GM21529 (cell line): ENCODE results near the gene SYMPK.
"Not testable (repeated sequence)": the region's sequence is repeated elsewhere in the genome, so short reads cannot be mapped to it uniquely, and the experiment has no call there.

Experiments used
- ATAC-seq: cut with Tn5 transposase; IDR thresholded peaks from one replicate; pipeline ENCODE4 v1.9.1; 2021; ENCODE audit not compliant: unreplicated experiment

The SYMPK gene

DNA sequence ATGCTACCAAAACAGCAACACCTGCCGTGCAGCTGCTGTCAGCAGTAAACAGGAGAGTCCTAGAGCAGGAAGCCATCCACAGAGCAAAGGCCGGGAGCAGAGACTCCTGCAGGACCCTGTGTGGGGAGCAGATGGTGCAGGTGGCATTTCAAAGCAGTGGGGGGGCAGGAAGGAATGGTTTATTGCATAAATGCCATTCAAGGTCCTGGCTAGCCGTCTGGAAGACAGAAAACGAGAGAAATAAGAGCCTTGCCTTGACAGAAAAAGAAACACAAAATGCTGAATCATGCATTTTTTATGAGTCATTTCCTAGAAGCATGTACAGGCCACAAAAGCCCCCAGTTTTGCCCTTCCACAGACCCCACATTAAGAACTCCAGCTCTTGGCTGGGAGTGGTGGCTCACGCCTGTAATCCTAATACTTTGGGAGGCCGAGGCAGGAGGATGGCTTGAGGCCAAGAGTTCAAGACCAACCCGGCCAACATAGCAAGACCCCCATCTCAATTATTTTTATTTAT, 53.2 kb downstream of the SYMPK start:
- no peak for ATAC-seq

DNA sequence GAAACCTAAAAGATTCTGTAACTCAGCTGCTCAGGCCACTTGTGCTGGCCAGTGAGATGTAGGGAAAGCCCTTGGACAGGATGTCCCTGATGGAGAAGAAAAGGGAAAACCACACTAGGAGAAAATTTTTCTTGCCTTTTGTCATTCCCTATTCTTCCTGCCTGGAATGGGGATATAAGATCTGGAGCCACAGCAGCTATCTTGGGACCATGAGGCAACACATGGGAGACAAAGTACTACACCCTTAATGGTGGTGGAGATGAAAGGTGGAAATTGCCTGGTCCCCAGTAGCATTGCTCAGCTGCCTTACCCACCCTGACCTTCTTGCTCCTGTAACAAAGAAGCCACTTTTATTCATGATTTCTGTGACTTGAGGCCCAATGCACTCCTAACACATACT, 57.2 kb downstream of the SYMPK start:
- no peak for ATAC-seq

DNA sequence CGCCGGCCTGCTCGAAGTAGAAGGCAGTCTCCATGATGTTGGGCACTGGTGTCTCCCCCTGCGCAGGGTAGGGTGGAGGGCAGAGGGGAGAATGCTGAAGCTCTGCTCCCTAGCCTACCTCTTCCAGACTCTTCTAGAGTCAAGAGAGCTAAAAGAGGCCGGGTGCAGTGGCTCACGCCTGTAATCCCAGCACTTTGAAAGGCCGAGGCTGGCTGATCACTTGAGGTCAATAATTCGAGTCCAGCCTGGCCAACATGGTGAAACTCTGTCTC, 58.1 kb downstream of the SYMPK start:
- ATAC-seq, result no peak

DNA sequence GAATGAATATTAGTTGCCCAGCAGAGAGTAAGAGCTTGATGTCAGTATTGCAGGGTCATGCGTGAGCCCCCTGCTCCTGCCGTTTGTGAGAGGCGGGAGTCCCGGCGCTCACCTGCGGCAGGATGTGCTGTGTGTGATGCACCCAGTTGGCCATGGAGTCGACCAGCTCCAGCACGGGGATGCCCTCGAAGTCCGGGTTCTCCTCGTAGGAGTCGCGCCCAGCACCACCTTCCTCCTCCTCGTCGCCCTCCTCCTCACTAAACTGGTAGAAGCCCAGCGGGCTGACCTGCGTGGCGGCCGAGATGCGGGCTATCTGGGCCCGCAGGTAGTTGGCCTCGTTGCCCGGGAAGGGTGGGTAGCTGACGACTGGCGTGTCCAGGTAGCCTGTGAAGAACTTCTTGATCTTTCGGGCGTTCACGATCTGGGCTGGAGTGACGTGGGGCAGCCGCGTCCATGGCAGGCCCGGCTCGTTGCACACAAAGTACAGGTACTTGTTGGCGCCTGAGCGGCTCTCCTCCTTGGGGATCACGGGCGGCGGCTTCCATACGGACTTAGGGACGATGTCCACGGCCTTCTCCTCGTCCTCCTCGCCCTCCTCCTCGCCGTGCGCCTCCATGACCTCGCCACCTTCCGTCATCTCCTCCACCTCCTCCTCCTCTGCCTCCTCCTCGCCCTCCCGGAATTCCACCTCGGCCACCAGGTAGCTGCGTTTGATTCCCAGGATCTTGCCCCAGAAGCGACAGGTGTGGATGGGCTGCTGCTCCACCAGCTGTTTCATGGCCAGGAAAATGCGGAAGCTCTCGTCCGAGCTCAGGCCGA, 58.6 kb downstream of the SYMPK start:
- no peak for ATAC-seq

DNA sequence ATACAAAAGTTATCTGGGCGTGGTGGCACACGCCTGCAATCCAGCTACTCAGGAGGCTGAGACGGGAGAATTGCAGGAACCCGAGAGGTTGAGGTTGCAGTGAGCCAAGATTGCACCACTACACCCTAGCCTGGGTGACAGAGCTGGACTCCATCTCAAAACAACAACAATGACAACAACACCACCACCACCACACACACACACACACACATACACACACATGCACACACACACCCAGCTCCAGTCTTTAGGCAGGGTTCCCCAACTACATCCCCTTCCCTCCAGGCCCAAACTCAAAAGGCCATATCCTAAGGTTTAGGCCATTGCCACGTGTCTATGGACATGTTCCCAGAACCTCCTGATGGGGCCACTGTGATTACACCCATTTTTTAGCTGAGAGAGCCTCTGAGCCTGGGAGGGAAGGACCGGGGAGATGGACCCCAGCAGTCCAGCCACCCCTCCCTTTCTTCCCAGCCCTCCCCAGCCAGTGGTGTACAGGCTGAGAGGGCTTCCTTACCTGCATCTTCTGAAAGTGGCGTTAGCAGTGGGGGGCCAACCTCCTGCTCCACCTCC, 61.3 kb downstream of the SYMPK start:
- no peak for ATAC-seq

DNA sequence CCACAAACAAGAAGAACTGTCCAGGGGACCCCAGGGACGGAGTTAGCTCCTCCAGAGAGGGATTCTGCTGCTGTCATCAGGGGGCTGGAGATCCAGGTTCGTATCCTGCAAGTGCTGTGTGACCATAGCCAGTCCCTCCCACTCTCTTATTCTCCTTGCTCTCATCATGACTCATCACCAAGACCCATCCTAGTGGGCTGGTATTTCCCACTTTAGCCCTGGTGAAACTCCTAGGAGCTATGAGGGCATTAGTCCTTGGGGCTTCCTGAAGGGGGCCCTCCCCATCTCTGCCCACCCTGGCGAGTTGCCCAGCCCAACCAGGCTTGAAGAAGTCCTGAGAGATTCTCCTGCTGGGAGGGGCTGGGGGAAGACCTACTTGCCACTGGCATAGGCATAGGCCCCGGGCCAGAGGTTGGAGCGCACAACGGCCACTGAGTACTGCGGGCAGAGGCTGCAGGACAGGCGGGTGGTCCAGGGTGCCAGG, 62.8 kb downstream of the SYMPK start:
- no peak for ATAC-seq

DNA sequence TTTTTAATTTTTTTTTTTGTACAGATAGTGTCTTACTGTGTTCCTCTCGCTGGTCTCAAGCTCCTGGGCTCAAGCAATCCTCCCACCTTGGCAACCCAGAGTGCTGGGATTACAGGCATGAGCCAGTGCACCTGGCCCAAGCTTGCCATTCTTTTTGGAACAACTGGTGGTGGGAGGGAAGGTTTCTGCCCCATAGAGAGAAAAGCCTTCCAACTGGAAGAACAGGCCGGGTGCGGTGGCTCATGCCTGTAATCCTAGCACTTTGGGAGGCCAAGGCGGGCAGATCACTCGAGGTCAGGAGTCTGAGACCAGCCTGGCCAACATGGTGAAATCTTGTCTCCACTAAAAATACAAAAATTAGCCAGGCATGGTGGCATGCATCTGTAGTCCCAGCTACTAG, 63.4 kb downstream of the SYMPK start:
- ATAC-seq, result not testable (repeated sequence)

DNA sequence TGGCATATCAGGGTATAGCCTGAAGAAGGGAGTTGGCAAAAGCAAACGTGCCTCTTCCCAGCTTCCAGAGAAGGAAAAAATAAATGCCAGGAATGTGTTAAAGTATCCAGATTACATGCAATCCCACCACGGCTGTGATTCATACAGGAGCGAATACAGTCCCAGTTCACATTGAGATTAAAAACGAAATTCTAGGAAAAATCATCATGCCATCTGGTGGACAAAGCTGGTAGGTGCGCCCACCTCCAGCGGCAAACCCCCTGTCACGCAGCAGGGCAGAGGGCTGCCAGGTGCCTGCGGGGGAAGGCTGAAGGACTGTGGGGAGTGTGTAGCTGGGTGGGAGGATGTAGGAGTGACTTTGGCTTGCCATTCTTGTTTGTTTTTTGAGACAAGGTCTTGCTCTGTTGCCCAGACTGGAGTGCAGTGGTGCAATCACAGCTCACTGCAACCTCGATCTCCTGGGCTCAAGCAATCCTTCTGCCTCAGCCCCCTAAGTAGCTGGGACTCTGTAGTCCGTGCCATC, 63.9 kb downstream of the SYMPK start:
- no peak for ATAC-seq

DNA sequence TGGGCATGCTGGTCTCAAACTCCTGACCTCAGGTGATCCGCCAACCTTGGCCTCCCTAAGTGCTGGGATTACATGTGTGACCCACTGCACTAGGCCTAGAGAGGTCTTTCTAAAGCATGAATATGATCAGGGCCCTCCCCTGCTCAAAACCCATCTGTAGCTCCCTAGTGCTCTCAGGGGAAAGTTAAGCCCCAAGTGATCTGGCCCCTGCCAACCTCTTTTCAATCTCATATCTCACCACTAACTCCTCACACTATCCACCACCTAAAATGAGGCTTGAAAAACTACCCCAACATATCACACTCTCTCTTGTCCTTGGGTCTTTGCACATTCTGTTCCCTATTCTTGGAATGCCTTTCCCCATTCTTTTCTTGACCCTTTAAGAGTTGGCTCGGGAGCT, 68.3 kb downstream of the SYMPK start:
- no peak for ATAC-seq

DNA sequence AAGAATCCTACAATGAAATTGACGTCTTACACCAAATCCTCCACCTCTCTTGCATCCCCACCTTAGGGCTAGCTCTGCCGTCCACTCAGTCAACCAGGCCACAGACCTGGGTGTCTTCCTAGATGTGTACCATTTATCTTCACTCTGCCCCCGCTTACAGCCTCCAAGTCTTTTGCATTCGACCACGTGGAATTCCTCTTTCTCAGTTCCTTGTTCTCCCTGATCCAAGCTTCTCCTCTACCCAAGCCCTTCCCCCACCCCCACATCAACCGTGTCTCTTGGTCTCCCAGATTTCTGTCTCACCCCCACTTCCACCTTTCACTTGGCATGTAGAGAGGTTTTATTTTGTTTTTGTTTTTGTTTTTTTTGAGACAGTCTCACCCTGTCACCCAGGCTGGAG, 69.1 kb downstream of the SYMPK start:
- no peak for ATAC-seq

DNA sequence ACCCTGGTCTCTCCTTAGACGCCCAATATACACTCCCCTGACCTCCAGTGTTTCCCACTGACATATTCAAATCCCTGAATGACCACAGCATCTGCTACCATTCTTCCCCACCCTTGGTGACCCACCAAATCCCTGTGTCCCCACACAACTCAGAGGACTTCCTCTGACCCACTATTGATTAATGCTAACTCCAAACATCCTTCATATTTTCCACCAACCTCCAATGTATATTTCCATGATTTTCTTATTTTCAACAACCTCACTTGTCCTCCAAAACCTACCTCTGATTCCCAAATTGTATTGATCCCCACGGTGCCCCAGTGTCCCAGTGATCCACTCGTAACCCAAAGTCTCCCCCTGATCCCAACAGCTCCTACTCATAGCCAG, 69.8 kb downstream of the SYMPK start:
- ATAC-seq, result no peak

DNA sequence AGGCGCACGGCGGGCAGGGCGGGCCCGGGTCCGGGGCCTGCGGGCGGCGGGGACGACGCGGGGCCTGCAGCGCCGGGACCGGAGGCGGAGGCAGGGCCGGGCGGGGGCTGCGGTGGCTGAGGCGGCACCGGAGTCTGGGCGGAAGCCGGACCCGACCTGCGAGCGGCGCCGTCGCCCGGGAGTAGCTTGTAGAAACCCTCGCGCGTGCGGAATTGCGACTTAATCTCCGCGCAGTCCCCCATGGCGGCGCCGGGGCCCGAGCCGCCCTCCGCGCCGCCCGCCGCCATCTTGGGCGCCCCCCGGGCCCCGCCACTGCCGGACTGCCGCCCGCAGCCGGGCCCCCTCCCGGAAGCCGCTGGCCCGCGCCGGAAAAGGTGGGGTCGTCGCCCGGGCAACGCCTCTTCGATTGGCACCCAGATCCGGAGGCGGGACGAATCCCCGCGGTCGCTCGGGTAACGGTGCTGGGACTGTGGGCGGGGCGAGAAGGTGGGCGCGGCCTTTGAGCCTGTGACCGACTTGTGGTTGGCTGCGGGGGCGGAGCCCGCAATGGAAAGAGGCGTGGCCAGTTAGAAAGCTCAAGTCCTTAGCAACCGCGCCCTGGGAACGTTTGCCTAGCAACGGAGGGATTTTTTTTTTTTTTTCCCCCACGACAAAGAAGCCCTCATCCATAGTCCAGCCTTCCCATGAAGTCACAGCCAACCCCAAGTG, 70.3 kb downstream of the SYMPK start, which contains the start of gene DMWD:
TSS of gene DMWD (minus strand) at position 376 of the 708 bp plus-strand sequence. CDS start at position 287, 89 bp downstream.
- peak; percentile 93 for ATAC-seq

DNA sequence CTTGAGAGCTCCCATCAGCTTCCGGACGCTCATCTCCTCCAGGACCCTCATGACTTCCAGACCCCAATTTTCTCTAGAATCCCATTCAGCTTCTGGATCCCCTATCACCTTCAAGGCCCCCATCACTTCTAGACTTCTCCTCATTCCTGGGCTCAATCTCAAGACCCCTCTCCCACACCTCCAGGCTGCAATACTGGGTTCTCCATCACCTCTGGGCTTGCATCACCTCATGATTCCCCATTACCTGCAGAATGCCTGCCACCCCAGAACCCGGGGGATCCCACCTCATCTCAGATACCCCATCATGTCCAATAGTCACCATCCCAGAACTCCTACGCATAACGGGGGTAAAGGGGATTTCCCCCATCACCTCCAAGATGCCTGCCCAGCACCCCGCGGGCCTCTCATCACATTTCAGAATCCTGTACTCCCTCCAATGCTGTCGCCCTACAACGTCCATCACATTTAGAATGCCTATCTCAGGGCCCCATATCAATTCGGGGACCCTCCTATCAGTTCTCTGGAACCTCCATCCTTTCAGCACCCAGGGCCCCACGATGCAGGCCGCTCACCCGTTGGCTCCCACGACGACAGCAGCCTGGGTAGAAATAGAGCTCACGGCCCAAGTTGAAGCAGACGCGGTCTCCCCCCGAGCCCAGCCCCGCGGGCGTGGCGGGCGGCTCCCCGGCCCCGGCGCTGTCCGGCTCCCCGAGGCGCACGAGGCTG, 71.0 kb downstream of the SYMPK start:
- peak; percentile 23 for ATAC-seq

DNA sequence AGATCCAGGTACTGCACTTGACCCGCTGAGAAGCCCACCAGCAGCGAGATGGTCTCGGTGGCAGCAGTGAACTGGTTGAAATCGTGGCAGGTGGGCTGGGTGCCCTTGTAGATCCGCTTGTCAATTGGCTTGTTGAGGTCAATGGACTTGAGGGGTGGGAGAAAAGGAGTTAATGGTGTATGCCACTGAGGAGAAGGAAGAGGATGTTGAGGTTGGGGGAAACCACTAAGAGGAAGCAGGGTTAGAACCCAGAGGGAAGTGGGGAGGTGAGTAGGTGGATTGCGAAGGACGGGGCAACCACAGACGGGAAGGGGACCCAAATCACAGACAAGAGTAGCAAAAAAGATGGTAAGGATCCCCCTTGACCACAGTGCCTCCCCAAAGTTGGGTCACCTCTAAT, 72.0 kb downstream of the SYMPK start:
- ATAC-seq, result no peak

DNA sequence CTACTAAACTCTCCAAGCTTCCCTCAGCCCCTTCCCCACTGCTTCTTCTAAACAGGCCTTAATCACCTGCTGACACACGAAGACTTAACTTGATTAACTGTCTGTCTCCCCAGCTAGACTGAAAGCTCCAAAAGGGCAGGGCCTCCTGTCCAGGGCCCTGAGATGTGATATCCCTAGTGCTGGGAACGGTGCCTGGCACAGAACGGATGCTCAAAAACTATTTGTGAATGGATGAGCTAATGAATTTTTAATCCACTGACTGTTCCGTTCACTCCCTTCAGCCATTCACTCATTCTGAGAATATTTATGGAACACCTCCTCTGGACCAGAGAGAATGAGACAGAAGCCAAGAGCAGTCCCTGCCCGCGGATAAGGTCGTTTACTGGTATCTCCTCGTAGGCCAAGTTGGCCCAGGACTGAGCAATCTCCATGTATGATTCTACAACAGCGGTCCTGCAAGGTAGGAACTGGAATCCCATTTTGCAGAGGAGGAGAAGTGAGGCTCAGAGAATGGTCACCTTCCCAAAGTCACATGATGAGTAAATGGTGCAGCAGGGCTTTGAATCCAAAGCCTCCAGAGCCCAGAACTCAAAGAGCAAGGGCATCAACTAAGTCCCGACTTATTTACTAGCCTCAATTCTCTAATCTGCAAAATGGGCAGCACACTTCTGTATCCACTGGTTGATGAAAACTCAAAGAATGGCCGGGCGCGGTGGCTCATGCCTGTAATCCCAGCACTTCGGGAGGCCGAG, 73.7 kb downstream of the SYMPK start:
- ATAC-seq, result no peak

DNA sequence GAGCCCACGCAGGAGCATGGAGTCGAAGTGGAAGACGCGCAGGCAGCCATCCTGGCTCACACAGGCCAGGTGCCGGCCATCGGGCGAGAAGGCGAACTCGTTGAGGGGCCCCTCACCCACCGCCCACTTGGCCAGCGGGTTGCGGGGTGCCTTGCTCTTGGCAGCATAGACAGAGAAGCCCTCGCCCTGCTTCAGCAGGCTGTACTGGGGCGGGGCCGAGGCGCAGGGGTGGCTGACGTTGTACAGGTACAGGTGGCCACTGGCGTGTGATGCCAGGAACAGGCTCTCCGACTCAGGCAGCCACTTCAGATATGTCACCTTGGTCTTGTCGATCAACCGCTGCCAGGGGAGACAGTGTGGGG, 76.4 kb downstream of the SYMPK start:
- no peak for ATAC-seq

DNA sequence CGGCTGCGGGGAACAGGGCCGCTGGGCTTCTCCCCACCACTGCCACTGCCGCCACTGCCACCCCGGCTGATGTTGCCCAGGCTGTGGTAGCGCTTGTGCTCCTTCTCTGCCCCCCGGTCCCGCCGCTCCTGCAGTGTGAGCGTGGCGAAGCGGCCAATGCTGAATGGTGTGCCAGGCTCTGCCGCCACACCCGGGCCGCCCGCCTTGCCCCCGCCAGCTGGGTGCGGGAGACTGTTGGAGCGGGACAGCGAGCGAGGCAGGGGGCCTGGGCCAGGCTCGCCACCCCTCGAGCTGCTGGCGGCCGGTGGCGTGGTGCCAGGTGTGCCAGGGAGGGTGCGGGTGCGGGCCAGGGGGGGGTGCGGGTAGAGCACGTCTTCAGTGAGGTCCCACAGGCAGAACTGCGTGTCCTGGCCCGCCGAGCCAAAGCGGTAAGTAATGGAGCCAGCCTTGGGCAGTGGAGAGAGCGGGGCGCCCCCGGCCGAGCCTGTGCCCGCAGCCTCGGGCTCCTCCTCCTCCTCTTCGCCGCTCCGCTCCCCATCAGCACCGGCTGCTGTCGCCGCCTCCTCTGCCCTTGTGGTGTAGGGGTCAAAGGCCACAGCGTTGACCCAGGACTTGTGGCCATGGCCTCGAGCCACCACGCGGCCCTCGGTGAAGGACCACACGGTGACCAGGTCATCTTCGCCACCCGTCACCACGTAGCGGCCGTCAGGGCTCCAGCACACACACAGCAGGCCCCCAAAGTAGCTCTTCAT, 77.0 kb downstream of the SYMPK start:
- ATAC-seq, result no peak

DNA sequence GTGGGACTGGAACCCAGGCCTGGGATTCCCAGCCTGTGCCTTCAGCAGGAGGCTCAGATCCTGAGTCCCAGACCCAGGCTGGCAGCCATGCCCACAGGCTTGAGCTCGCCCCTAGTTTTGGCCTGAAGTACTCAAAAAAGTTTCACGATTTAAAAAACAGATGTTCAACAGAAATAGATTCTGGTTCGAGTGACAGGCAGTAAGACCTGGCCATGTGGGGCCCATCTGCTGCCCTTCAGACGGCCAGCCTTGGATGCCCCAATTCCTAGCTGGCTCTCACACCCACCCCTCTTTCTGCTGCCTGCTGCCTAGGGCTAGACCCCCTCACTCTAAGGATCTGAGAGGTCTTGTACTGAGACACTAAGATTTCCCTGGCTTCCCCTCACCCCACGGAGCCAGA, 77.8 kb downstream of the SYMPK start:
- ATAC-seq, result no peak

DNA sequence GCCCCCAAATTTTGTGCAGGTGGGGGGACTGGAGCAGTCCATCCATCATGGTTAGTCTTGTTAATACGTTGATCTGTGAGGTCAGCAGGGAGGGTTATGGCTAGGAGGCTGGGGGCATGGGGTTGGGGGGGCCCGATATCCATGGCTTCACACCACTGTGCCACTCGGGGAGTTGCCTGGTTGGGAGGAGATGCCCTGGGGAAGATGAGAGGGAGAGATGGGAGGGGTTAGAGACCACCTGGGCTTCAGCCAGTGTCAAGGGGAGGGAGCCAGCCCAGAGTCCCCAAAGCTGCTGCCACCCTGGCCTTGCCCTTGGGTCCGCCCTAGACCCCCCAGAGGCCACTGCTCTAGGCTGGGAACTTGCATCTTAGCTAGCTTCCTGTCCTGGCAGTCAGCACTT, 78.9 kb downstream of the SYMPK start:
- ATAC-seq, result no peak
